K562 (cell line): ENCODE measurements around the gene LRP10. TPM values are rescaled to one million over a fixed set of nuclear protein-coding genes. Genes with fewer than 3 reads are reported as not detected.

Experiments used
- CBX2 ChIP-seq: fragments of 200-600 bp; sonication (generic); IDR thresholded peaks from one replicate; pipeline ENCODE4 v1.6.1; 2012; ENCODE audit warnings: mild to moderate bottlenecking, low read length, inconsistent platforms; ENCODE audit not compliant: insufficient read depth, poor library complexity, severe bottlenecking
- DLX4 ChIP-seq: fragments of 250-450 bp; sonication (Bioruptor Pico); IDR thresholded peaks from 2 replicates; pipeline ENCODE4 v1.6.1; 2021; ENCODE audit warnings: mild to moderate bottlenecking
- DMBX1 ChIP-seq: fragments of 250-450 bp; sonication (Bioruptor Pico); IDR thresholded peaks from 2 replicates; pipeline ENCODE4 v1.8.0; 2022; ENCODE audit warnings: inconsistent platforms, mild to moderate bottlenecking, moderate library complexity, borderline replicate concordance
- FOXK1 ChIP-seq: sonication (generic); formaldehyde crosslinking; IDR thresholded peaks from 2 replicates; pipeline ENCODE4 v1.8.0; 2022; ENCODE audit warnings: missing genetic modification reagents, mild to moderate bottlenecking, borderline replicate concordance
- KAT2B ChIP-seq: IDR thresholded peaks from one replicate; pipeline ENCODE4 v1.6.1; 2012; ENCODE audit warnings: low read depth, mild to moderate bottlenecking, control low read depth, inconsistent platforms, low read length, moderate library complexity
- MCM5 ChIP-seq: fragments of 450-650 bp; IDR thresholded peaks from 2 replicates; pipeline ENCODE4 v1.6.1; 2016; ENCODE audit warnings: low read depth
- NR0B1 ChIP-seq: fragments of 450-650 bp; IDR thresholded peaks from one replicate; pipeline ENCODE4 v1.6.1; 2018; ENCODE audit warnings: mild to moderate bottlenecking, moderate library complexity; ENCODE audit not compliant: partially characterized antibody
- PRMT5 ChIP-seq: sonication (generic); formaldehyde crosslinking; IDR thresholded peaks from 2 replicates; pipeline ENCODE4 v1.5.0; 2020; ENCODE audit warnings: missing genetic modification reagents
- SUPT5H ChIP-seq: fragments of 450-650 bp; IDR thresholded peaks from 2 replicates; pipeline ENCODE4 v1.6.1; 2016
- TARDBP ChIP-seq: fragments of 450-650 bp; IDR thresholded peaks from 2 replicates; pipeline ENCODE4 v1.6.1; 2016
- U2AF1 ChIP-seq: fragments of 200-400 bp; formaldehyde crosslinking; optimal IDR thresholded peaks from 2 replicates; pipeline ENCODE3; 2017; ENCODE audit warnings: mild to moderate bottlenecking, low read depth, low read length, moderate library complexity
- ZNF184 ChIP-seq: sonication (generic); formaldehyde crosslinking; IDR thresholded peaks from 2 replicates; pipeline ENCODE4 v1.5.0; 2020; ENCODE audit warnings: missing genetic modification reagents
- polyA plus RNA-seq, 8 experiments: library from polyadenylated mRNA; depleted of rRNA in 4 of 8; stranded (reverse) in 5 of 8; unstranded in 3 of 8; fragments of >200 nt; fragmentation: Nextera tagmentation in 2 of 8; fragmentation: Illumina TruSeq in 1 of 8; extraction: Ambion mirVana in 2 of 8; extraction: Trizol in 1 of 8; gene quantifications; 2 replicates each; pipeline versions ENCODE4 v1.2.1 to v1.2.3, GENCODE V29; 2011 to 2014; ENCODE audit warnings: inconsistent platforms in 1 of 8, missing spikeins in 1 of 8
- total RNA-seq, 7 experiments: library from RNA; depleted of rRNA in 6 of 7; stranded (reverse); fragments of >200 nt in 6 of 7; fragmentation: Illumina TruSeq in 2 of 7; extraction: Trizol in 2 of 7; gene quantifications; 2 replicates each; pipeline versions ENCODE4 v1.2.1 to v1.2.3, GENCODE V29; 2011 to 2021; ENCODE audit warnings: low replicate concordance in 1 of 7
- TF ChIP-seq, protein P1 (sequence below): sonication (generic); formaldehyde crosslinking; IDR thresholded peaks from 2 replicates; pipeline ENCODE4 v1.8.1; 2023; ENCODE audit warnings: mild to moderate bottlenecking, missing genetic modification reagents, moderate library complexity
- TF ChIP-seq, protein P2 (sequence below): fragments of 250-450 bp; sonication (Bioruptor Pico); IDR thresholded peaks from 2 replicates; pipeline ENCODE4 v1.4.0; 2020
- TF ChIP-seq, protein P3 (sequence below): IDR thresholded peaks from 2 replicates; pipeline ENCODE4 v1.6.1; 2014; ENCODE audit warnings: antibody characterized with exemption
- TF ChIP-seq, protein P4 (sequence below): sonication (generic); formaldehyde crosslinking; IDR thresholded peaks from 2 replicates; pipeline ENCODE4 v1.8.0; 2023; ENCODE audit warnings: mild to moderate bottlenecking, missing genetic modification reagents

The LRP10 gene
- total and polyA plus RNA-seq, 9 of the 15 experiments (the other 6 are each of a cell fraction or from before 2014, with no cell fraction given): 1.3 to 45.5 (median 10.9) TPM

- TF ChIP-seq, protein P1, sequence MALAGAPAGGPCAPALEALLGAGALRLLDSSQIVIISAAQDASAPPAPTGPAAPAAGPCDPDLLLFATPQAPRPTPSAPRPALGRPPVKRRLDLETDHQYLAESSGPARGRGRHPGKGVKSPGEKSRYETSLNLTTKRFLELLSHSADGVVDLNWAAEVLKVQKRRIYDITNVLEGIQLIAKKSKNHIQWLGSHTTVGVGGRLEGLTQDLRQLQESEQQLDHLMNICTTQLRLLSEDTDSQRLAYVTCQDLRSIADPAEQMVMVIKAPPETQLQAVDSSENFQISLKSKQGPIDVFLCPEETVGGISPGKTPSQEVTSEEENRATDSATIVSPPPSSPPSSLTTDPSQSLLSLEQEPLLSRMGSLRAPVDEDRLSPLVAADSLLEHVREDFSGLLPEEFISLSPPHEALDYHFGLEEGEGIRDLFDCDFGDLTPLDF (CRISPR knock-in tag): no peak
- TF ChIP-seq DLX4 (CRISPR knock-in tag) (no peak), MCM5 (no peak), SUPT5H (peak; percentile 87), U2AF1 (no peak), ZNF184 (CRISPR knock-in tag) (no peak), NR0B1 (no peak), FOXK1 (no peak), PRMT5 (no peak), TARDBP (peak; percentile 100), DMBX1 (CRISPR knock-in tag) (no peak), CBX2 (no peak), KAT2B (no peak)
- TF ChIP-seq, protein P2, sequence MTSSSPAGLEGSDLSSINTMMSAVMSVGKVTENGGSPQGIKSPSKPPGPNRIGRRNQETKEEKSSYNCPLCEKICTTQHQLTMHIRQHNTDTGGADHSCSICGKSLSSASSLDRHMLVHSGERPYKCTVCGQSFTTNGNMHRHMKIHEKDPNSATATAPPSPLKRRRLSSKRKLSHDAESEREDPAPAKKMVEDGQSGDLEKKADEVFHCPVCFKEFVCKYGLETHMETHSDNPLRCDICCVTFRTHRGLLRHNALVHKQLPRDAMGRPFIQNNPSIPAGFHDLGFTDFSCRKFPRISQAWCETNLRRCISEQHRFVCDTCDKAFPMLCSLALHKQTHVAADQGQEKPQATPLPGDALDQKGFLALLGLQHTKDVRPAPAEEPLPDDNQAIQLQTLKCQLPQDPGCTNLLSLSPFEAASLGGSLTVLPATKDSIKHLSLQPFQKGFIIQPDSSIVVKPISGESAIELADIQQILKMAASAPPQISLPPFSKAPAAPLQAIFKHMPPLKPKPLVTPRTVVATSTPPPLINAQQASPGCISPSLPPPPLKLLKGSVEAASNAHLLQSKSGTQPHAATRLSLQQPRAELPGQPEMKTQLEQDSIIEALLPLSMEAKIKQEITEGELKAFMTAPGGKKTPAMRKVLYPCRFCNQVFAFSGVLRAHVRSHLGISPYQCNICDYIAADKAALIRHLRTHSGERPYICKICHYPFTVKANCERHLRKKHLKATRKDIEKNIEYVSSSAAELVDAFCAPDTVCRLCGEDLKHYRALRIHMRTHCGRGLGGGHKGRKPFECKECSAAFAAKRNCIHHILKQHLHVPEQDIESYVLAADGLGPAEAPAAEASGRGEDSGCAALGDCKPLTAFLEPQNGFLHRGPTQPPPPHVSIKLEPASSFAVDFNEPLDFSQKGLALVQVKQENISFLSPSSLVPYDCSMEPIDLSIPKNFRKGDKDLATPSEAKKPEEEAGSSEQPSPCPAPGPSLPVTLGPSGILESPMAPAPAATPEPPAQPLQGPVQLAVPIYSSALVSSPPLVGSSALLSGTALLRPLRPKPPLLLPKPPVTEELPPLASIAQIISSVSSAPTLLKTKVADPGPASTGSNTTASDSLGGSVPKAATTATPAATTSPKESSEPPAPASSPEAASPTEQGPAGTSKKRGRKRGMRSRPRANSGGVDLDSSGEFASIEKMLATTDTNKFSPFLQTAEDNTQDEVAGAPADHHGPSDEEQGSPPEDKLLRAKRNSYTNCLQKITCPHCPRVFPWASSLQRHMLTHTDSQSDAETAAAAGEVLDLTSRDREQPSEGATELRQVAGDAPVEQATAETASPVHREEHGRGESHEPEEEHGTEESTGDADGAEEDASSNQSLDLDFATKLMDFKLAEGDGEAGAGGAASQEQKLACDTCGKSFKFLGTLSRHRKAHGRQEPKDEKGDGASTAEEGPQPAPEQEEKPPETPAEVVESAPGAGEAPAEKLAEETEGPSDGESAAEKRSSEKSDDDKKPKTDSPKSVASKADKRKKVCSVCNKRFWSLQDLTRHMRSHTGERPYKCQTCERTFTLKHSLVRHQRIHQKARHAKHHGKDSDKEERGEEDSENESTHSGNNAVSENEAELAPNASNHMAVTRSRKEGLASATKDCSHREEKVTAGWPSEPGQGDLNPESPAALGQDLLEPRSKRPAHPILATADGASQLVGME: no peak
- TF ChIP-seq, protein P3, sequence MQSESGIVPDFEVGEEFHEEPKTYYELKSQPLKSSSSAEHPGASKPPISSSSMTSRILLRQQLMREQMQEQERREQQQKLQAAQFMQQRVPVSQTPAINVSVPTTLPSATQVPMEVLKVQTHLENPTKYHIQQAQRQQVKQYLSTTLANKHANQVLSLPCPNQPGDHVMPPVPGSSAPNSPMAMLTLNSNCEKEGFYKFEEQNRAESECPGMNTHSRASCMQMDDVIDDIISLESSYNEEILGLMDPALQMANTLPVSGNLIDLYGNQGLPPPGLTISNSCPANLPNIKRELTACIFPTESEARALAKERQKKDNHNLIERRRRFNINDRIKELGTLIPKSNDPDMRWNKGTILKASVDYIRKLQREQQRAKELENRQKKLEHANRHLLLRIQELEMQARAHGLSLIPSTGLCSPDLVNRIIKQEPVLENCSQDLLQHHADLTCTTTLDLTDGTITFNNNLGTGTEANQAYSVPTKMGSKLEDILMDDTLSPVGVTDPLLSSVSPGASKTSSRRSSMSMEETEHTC: no peak
- TF ChIP-seq, protein P4, sequence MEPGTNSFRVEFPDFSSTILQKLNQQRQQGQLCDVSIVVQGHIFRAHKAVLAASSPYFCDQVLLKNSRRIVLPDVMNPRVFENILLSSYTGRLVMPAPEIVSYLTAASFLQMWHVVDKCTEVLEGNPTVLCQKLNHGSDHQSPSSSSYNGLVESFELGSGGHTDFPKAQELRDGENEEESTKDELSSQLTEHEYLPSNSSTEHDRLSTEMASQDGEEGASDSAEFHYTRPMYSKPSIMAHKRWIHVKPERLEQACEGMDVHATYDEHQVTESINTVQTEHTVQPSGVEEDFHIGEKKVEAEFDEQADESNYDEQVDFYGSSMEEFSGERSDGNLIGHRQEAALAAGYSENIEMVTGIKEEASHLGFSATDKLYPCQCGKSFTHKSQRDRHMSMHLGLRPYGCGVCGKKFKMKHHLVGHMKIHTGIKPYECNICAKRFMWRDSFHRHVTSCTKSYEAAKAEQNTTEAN (CRISPR knock-in tag): no peak
These were observed 47.5 kb downstream of the LRP10 start, which contains the start of gene RBM23 (continued) for GRCh38 chr14:22918804-22919600.
